GM18867 (cell line): ENCODE measurements around the gene SUSD4.
"Not testable (repeated sequence)": the region's sequence is repeated elsewhere in the genome, so short reads cannot be mapped to it uniquely, and the experiment has no call there.

Source experiments
- ATAC-seq: cut with Tn5 transposase; IDR thresholded peaks from one replicate; pipeline ENCODE4 v1.9.1; 2021; ENCODE audit warnings: mild to moderate bottlenecking, moderate library complexity; ENCODE audit not compliant: unreplicated experiment

The SUSD4 gene

DNA sequence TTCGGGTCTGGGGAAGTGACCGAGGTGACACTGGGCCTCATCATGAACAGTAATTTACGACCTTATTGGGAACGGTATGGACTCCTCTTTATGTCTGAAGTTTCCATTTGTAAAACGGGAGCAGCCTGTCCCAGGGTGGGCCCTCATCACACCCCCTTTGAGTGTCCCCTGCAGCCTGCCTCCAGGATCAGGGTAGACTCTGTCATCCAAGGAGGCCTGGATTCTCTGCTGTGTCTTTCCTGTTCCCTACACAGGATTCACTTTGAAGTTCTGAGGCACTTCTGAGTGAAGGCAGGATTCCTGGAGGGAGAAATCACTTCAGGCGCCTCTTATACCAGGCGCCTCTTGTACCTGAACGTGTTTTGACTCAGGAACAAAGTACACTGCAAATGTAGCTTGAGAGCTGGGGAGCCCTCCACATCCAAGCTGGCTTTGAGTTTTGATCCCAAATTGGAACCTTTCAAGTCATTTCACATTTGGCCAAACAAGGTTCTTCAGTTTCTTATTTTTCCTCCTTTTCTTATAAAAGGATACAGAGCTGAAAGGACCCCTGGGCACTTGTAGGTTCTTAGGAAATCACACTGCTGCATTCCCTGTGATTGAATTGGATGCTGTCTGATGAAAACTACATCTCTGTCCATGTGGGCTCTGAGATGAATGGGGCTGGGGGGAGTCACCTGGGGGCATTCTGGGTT lies 106.0 kb downstream of the SUSD4 start:
- no peak for ATAC-seq

DNA sequence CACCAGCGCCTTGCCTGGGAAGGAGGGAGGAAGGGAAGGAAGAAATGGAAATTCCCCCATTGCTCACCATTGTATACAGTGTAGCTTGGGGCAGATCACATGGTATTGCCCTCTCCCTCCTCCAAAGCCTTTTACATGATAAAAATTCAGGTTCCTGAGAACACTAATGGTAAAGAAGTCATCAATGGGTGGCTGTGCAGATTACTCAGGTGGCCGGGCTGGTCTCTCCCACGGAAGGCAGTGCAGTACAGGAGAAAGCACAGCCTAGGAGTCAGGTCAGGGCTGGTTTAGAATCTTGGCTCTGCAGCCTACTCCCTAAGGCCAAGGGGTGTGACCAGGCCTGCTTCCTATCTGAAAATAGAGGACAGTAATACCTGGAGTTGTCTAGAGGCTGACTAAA lies 107.9 kb downstream of the SUSD4 start:
- no peak for ATAC-seq

DNA sequence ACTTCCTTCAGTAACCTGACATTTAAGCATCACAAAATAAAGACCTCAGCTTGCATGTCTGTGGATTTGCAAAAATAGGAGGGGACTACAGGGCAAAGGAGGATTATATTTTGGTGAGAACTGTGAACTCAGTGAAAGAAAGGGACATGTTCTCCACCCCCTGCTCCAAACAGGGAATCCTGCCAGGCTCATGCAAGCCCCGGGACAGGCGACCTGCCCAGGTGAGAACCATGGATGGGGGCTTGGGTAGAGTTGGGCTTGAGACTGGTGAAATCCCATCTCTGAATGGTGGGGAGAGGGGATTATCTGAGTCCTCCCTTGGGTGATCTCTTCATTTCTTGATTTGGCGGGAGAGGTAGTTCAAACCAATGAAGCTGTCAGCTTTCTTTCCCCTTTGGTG lies 110.1 kb downstream of the SUSD4 start:
- ATAC-seq: no peak

DNA sequence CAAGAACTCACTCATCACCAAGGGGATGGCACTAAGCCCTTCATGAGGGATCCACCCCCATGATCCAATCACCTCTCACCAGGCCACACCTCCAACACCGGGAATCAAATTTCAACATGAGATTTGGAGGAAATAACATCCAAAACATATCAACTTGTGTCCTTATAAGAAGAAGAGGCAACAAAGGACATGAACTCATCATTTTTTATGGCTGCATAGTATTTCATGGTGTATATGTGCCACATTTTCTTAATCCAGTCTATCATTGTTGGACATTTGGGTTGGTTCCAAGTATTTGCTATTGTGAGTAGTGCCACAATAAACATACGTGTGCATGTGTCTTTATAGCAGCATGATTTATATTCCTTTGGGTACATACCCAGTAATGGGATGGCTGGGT lies 112.6 kb downstream of the SUSD4 start:
- not testable (repeated sequence) for ATAC-seq

DNA sequence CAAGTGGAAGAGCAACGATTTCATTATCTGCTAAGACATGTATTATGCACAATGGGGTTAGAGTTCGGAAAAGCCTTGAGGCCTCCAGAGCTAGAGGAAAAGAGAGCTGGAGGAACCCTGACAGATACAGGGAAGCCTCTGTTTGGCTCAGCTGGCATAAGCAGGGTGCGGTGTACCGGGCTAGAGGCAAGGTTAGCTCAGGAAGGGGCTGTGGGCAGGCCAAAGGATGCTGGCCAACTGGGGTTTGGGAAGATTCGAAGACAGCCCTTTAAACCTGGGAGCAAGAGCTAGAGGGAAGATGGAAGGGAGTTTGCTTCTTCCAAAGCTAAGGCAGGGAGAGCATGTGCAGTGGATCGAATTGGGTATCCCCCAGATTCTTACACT lies 113.4 kb downstream of the SUSD4 start:
- ATAC-seq: no peak

DNA sequence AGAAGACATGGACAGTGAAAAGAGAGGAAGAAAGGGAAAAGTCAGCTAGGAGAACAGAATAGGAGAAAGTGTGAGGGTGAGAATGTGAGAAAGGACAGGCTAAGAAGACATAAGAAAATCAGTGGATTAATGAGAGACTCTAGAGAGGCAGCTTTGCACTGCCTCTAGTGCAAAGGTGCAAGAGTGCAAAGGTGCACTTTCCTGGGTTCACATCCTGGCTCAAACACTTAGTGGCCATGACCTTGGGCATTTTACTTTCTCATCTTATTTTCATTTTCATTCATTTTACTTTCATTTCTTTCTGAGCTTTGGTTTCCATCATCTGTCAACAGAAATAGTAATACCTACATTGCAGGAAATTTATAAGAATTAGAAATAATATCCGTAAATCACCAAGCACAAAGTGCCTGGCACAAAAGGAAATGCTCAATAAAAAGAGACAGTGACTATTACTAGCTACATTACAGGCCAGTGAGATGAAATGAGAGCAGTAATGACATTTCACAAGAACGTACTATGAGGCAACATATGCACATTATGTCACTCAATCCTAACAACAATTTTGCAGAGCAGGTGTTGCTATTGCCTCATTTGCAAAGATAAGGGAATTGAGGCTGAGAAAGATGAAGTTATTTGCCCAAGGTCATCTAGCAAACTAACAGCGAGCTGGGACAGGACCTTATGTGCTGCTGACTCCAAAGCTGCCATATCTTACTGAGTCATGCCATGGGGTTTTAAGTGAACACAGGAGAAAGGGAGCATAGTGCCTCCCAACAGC lies 113.9 kb downstream of the SUSD4 start:
- no peak for ATAC-seq

DNA sequence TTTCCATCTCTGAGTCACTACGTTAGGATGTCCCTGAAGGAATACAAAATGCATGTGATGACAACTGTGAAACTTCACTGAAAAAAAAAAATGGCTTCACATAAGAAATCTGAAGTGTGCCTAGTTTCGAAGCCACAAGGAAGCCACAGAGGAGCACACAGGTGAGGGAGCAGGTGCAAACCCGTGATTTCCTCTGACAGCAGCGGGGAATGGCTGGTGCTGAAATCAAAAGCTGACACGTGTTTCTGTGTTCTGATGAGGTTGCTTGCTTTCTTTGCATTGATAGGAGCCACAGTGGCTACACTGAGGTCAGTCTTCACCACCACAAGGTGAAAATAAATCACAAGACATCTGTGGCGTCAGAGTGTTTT lies 115.2 kb downstream of the SUSD4 start:
- no peak for ATAC-seq

DNA sequence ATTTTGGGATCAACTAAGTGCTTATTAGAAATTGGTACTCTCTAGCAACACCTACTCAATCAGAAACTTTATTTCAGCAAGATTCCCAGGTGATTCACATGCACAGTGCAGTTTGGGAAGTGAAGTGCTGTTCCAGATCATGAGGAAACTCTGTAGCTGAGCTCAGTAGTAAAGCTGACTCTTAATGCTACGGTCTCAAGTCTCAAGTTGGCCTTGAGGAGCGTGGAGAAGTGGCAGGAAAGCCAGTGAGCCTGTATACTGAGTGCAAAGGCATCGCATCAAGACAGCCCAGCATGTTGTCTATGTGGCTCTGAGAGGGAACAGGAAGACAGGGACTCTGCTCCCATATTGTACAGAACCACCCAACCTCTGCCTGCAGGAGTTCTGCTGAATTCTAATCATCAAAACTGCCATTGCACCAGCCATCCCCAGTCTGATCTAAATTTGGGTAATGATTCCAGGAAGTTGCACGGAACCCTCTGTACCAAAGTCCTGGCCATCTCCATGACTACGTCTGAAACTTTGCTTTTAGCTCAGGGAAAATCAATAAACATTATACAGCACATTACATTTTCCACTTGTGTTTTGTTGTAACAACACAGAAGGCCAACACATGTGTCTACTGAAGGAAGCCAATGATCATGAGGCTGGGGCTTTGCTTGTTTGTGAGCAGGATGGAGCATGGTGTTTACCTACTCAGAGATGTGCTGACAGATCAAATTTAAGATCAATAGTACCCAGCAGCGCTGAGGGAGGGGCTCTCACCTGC lies 115.8 kb downstream of the SUSD4 start:
- no peak for ATAC-seq

DNA sequence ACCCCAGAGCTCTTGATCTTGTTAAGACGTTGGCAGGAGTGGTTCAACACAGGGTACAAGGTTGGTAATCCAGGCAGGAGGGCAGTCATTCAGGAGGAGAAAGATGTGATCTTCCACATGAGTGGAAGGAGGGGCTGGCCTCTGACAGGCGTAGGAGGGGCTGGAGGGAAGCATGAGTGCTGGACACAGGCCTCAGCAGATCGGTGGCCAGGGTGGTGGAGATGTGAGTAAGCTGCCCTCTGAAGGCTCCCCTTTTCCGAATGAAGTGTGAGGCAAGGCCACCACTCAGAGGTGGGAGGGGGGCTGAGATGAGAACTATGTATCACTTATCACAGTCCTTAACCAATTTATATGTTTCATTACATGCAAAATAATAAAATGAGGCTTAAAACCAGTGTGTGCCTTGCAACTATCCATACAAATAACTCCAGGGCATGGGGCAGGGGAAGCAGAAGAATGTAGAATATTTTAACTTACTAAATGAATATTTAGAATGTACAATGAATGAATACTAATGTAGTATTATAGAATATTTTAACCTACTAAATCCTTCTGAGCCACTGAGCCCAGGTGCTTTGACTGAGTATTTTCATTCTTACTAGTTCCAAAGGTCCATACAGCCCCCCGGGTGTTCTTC lies 117.4 kb downstream of the SUSD4 start:
- no peak for ATAC-seq

DNA sequence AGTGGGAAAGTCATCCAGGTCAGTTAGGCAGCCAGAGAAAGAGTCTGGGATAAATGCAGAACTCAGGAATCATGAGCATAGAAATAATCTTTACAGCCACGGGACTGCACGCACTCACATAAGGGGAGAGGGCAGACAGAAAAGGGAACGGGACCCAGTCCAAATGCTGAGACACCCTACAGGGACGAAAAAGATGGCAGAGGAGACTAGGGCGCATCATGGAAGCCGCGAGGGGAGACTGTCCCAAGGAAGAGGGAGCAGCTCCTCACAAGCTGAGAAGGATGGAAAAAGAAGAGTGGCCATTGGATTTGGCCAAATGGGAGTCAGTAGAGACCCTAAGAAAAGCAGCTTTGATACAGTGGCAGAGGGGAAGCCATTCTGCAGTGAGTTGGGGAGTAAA lies 118.0 kb downstream of the SUSD4 start:
- ATAC-seq: no peak

DNA sequence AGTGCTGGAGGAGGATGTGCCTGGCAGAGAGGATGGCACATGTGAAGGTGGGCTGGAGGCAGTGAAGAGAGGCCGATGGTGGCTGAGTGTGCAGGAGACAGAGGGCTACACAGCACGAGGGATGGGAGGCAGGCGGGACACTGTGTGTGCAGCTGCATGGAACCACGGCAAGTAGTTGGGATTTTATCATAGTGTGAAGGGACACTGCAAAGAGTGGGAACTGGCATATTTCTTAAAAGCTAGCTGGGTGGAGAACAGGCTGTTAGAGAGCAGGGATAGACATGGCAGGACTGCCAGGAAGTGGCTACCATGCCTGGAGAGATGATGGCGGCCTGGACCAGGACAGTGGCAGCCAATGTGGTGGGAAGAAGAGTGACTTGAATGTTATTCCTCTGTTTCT lies 118.6 kb downstream of the SUSD4 start:
- ATAC-seq: no peak

DNA sequence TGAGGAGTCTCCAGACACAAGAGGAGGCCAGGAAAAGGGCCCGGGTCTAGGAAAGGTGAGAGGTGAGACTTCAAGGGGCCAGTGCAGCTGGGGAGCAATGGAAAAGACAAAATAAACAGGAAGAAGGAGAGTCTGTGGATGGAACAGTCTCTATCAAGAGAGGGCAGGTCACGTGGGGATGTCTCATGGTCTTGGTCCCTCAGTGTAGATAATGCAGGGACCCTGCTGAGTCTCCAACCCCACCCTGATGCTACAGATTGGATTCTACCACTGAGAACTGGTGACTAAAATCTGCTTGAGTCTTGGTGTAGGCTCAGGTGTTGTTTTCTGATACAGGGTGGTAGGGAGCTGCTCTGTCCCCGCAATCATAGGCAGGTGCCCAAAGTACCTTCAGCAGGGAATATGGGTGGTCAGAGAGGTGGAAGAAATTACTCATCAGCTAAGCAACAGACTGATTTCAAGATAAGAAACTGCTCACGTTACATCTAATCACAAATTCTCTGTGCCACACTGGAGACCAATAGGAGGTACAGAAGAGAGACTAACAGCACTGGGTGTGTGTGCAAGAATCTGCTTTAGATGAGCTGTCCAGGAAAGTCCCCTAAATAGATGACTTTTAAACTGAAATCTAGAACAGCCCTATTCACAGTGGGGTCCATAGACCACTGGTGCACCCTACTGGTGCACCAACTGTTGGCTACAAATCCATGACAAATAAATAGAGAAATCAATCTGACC lies 119.4 kb downstream of the SUSD4 start:
- peak; percentile 79 for ATAC-seq

DNA sequence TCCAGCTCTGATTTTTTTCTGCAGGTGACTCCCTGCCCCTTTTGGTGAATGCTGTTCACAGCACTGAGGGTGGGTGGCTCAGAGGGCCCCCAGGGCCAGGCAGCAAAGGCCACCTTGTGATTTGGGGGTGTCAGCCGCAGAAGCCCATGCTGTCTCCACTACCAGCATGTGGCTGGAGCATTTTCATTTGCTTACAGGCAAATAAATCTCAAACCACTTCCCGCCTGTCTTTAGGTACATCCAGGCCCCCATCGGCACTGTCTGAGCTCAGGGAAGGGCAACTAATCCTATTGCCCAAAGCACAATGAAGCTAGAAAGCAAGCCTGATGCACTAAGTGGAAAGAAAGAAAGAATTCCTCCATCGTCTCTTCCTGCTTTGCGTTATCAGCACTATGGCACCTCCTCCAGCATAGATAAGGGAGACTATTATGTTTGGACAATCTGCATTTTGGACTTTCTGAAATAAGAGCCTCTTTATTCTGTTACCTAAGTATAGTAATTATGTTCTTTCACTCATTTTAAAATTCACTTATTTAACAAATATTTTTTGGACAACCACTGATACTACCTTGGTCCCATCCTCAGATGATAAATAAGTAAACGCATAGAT lies 120.4 kb downstream of the SUSD4 start:
- no peak for ATAC-seq

DNA sequence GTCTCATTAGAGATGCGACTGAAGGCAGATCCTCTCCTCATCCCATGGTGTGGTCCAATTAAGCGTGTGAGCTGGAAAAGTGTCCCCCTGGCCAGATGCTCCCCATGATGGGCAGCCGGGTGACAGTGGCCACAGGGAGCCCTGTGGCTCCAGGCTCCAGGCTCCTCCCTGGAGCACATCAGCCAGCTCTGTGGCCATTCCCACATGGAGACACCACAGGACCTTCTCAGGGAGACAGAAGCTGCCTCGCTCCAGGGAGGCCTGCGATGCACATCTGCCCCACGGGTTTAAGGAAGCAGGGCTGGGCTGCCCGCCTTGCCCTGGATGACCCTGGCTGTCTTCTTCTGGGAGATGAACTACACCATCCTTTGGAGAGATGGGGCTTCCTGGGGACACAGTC lies 121.0 kb downstream of the SUSD4 start:
- no peak for ATAC-seq

DNA sequence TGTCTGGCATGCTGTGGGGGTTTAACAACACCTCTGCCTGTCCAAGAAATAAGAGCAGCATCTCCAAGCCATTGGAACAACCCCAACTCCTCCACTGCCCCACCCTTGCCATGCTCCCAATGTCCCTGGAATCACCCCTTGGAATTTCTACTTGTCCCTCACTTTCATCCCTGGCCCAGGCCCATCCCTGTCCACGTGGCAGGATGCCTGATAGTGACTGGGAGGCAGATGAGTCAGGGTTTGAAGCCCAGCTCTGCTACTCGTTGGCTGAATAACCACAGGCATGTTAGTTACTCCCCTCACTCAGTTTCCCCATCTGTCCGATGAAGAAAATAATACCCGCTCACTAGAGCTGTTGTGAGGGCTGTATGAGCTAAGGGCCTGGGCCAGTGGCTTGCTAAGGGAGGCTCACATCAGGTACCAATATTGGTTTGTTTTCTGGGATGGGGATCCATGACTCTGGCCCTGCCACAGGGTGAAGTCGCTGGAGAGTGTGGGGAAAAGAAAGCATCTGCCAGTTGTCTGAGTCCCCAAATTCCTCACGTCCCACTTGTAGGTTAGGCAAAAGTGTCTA lies 121.5 kb downstream of the SUSD4 start:
- no peak for ATAC-seq

DNA sequence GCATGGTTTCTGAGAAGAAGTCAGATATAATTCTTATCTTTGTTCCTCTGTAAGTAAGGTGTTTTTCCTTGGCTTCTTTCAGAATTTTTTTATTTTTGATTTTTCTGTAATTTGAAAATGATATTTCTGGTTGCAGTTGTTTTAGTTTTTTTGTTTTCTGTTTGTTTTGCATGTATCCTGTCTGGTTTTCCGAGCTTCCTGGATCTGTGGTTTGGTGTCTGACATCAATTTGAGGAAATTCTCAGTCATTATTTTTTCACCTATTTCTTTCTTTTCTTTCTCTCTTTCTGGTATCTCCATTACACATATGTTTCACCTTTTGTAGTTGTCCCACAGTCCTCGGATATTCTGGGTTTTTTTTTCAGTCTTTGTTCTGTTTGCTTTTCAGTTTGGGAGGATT lies 123.9 kb downstream of the SUSD4 start:
- no peak for ATAC-seq

DNA sequence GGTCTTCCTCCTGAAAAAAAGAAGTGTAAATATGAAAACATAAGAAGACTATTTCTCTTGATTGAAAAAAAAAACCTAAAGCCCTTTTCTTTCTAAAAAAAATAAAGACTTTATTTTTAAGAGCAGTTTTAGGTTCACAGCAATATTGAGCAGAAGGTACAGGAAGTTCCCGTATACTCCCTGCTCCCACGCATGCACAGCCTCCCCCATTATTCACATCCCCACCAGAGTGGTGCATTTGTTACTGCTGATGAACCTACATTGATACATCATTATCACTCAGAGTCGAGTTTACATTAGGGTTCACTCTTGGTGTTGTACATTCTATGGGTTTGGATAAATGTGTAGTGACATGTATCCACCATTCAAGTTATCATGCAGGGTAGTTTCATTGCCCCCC lies 128.9 kb downstream of the SUSD4 start:
- ATAC-seq: no peak

DNA sequence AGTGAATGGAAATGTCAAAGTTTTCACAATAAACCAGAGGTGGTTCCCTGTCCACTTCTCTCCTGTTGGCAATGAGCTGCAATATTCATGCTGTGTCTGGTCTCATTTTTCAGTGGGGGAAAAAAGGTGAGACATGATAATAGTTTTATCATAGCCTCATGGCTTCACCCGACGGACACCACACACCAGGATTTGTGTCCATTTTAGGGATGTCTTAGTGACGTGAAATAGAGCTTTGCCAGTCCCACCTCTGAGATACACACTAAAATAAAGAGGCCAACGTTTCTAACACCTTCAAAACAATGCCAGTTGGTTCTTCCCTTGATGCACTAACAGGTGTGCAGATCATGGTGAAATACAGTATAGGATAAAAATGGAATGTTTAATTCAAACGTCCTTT lies 129.4 kb downstream of the SUSD4 start:
- ATAC-seq: no peak

DNA sequence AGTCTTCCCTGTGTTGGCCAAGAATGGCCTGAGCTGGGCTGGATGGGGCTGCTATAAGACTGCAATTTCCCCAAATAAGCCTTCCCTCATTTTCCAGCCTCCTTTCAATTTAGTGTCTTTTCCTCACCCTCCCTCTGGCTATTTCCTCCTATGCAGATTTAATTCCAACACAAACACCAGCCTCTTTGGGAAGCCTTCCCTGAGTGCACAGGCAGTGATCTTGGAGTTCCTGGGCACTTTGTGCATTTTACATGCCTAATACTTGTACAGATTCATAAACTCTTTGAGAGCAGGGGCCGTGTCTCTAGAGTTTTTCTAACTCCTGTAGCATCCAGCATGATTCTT lies 129.8 kb downstream of the SUSD4 start:
- no peak for ATAC-seq
